ENCODE data around the gene ARHGEF25. TPM values are rescaled to one million over a fixed set of nuclear protein-coding genes. Genes with fewer than 3 reads are reported as not detected.

ARHGEF25 gene
- total and polyA plus RNA-seq, 2 of the 13 experiments (the other 11 are each of a cell fraction or from before 2014, with no cell fraction given) = 11.5 to 12.5 TPM

DNA sequence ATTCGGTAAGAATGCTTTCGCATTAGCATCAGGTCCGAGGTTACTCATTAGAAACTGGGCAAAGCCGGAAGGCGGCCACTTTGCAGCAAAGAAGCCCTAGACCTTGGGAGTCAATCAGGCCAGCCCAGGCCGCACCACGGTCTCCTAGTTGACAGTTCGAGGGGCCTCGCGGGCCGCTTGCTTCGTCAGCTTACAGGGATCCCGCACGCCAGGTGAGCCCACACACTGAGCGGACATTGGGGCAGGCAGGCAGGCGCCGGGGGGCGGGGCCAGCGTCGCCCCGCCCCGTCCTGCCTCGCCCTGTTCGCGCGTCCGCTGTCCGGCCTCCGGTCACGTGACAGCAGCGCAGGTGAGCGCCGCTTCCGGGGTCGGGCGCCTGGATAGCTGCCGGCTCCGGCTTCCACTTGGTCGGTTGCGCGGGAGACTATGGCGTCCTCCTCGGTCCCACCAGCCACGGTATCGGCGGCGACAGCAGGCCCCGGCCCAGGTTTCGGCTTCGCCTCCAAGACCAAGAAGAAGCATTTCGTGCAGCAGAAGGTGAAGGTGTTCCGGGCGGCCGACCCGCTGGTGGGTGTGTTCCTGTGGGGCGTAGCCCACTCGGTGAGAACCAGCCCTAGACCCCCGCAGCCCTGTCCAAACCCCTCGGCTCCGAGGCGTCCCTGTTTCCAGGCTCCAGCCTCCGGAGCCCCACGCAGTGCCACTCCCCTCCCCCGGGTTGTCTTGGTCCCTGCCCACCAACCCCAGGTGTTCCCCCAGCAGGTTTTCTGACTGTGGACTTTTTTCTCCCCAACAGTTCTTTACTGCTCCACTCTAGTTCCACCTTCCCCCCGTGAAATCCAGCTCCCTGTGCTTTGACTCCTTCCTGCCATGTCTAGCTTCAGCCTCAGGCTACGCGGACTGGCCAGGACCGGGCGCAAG, 20.1 kb upstream of the ARHGEF25 start, which contains the start of gene PIP4K2C (continued):
- TF ChIP-seq, protein P1, sequence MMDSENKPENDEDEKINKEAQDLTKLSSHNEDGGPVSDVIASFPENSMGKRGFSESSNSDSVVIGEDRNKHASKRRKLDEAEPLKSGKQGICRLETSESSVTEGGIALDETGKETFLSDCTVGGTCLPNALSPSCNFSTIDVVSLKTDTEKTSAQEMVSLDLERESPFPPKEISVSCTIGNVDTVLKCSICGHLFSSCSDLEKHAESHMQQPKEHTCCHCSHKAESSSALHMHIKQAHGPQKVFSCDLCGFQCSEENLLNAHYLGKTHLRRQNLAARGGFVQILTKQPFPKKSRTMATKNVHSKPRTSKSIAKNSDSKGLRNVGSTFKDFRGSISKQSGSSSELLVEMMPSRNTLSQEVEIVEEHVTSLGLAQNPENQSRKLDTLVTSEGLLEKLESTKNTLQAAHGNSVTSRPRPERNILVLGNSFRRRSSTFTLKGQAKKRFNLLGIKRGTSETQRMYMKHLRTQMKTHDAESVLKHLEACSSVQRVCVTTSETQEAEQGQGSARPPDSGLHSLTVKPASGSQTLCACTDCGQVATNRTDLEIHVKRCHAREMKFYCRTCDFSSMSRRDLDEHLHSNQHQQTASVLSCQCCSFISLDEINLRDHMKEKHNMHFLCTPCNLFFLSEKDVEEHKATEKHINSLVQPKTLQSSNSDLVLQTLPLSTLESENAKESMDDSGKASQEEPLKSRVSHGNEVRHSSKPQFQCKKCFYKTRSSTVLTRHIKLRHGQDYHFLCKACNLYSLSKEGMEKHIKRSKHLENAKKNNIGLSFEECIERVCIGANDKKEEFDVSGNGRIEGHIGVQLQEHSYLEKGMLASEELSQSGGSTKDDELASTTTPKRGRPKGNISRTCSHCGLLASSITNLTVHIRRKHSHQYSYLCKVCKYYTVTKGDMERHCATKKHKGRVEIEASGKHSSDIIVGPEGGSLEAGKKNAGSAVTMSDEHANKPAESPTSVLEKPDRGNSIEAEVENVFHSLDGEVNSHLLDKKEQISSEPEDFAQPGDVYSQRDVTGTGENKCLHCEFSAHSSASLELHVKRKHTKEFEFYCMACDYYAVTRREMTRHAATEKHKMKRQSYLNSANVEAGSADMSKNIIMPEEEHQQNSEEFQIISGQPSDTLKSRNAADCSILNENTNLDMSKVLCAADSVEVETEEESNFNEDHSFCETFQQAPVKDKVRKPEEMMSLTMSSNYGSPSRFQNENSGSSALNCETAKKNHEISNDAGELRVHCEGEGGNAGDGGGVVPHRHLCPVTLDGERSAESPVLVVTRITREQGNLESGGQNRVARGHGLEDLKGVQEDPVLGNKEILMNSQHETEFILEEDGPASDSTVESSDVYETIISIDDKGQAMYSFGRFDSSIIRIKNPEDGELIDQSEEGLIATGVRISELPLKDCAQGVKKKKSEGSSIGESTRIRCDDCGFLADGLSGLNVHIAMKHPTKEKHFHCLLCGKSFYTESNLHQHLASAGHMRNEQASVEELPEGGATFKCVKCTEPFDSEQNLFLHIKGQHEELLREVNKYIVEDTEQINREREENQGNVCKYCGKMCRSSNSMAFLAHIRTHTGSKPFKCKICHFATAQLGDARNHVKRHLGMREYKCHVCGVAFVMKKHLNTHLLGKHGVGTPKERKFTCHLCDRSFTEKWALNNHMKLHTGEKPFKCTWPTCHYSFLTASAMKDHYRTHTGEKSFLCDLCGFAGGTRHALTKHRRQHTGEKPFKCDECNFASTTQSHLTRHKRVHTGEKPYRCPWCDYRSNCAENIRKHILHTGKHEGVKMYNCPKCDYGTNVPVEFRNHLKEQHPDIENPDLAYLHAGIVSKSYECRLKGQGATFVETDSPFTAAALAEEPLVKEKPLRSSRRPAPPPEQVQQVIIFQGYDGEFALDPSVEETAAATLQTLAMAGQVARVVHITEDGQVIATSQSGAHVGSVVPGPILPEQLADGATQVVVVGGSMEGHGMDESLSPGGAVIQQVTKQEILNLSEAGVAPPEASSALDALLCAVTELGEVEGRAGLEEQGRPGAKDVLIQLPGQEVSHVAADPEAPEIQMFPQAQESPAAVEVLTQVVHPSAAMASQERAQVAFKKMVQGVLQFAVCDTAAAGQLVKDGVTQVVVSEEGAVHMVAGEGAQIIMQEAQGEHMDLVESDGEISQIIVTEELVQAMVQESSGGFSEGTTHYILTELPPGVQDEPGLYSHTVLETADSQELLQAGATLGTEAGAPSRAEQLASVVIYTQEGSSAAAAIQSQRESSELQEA (CRISPR knock-in tag; IDR thresholded peaks at IDR 0.05; ENCODE audit: not compliant biosample characterization) = no peak
- TF ChIP-seq SMARCE1 (IDR thresholded peaks at IDR 0.05; ENCODE audit: borderline replicate concordance) (no peak), FOXK1 (CRISPR knock-in tag; IDR thresholded peaks at IDR 0.05; ENCODE audit: borderline replicate concordance, low read depth) (no peak), ARNT (IDR thresholded peaks at IDR 0.05) (no peak), GTF3A (CRISPR knock-in tag; conservative IDR thresholded peaks at IDR 0.05) (no peak), ZNF180 (CRISPR knock-in tag; IDR thresholded peaks at IDR 0.05; ENCODE audit: borderline replicate concordance, low read depth) (no peak), JDP2 (CRISPR knock-in tag; IDR thresholded peaks at IDR 0.05; ENCODE audit: borderline replicate concordance) (no peak), ERF (CRISPR knock-in tag; IDR thresholded peaks at IDR 0.05) (peak; percentile 44; the same call in 1 of the 2 replicates), TCF12 (IDR thresholded peaks at IDR 0.05) (no peak), TCF12 (CRISPR knock-in tag; IDR thresholded peaks at IDR 0.05) (peak; percentile 69; the same call in 1 of the 2 replicates), ZNF224 (CRISPR knock-in tag; IDR thresholded peaks at IDR 0.05) (no peak), HNRNPL (IDR thresholded peaks at IDR 0.05; ENCODE audit: low read depth, low read length) (no peak), GLI4 (CRISPR knock-in tag; IDR thresholded peaks at IDR 0.05; ENCODE audit: borderline replicate concordance) (0 out of 2 replicates have a peak, but pooled peaks have one; percentile 49), ZEB1 (IDR thresholded peaks at IDR 0.05; ENCODE audit: insufficient replicate concordance, low read depth) (peak; percentile 95), ISL2 (CRISPR knock-in tag; IDR thresholded peaks at IDR 0.05) (no peak), MEIS2 (CRISPR knock-in tag; IDR thresholded peaks at IDR 0.05) (no peak), MIXL1 (CRISPR knock-in tag; IDR thresholded peaks at IDR 0.05) (peak; percentile 65; the same call in 1 of the 2 replicates), MTF2 (CRISPR knock-in tag; IDR thresholded peaks at IDR 0.05; ENCODE audit: borderline replicate concordance) (0 out of 2 replicates have a peak, but pooled peaks have one; percentile 49), MIER3 (CRISPR knock-in tag; IDR thresholded peaks at IDR 0.05; ENCODE audit: borderline replicate concordance) (peak; percentile 21; the same call in 1 of the 2 replicates), FOXM1 (CRISPR knock-in tag; IDR thresholded peaks at IDR 0.05) (no peak), SMYD3 (CRISPR knock-in tag; IDR thresholded peaks at IDR 0.05) (no peak), NR3C1 (CRISPR knock-in tag; IDR thresholded peaks at IDR 0.05) (no peak)
- TF ChIP-seq, protein P2, sequence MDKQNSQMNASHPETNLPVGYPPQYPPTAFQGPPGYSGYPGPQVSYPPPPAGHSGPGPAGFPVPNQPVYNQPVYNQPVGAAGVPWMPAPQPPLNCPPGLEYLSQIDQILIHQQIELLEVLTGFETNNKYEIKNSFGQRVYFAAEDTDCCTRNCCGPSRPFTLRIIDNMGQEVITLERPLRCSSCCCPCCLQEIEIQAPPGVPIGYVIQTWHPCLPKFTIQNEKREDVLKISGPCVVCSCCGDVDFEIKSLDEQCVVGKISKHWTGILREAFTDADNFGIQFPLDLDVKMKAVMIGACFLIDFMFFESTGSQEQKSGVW (CRISPR knock-in tag; IDR thresholded peaks at IDR 0.05; ENCODE audit: borderline replicate concordance) = no peak
